Measurements from ENCODE around the gene FAM47C.
"Not testable (repeated sequence)": the region's sequence is repeated elsewhere in the genome, so short reads cannot be mapped to it uniquely, and the experiment has no call there.

FAM47C gene

GRCh38 chrX:37008182-37008581 lies at the start of gene FAM47C:
TSS of gene FAM47C (plus strand) at chrX:37008366. CDS start at chrX:37008411, 45 bp downstream.
- H3K9ac ChIP-seq (ENCODE audit: low read depth, low read length); H3K36me3 ChIP-seq (ENCODE audit: insufficient read depth, low read length); H3K4me1 ChIP-seq (ENCODE audit: insufficient read depth, low read length); H3K9me3 ChIP-seq (ENCODE audit: control insufficient read depth, insufficient read depth, low read length): not testable (repeated sequence)

- Histone ChIP-seq H3K9ac (ENCODE audit: low read depth, low read length) (no peak overlapping the region), H3K36me3 (ENCODE audit: insufficient read depth, low read length) (no peaks in the 10 kb centered on the region), H3K9me3 (ENCODE audit: control insufficient read depth, insufficient read depth, low read length) (no peaks in the 10 kb centered on the region), H3K4me1 (ENCODE audit: insufficient read depth, low read length) (no peaks in the 10 kb centered on the region; the same call in 1 of the 2 replicates)
Observed at GRCh38 chrX:36961590-36961989, 46.6 kb upstream of the FAM47C start.

- Histone ChIP-seq H3K36me3 (ENCODE audit: insufficient read depth, low read length) (no peaks in the 10 kb centered on the region), H3K9me3 (ENCODE audit: control insufficient read depth, insufficient read depth, low read length) (0 out of 2 replicates have a peak, but pooled peaks cover 4% of the 10 kb centered on the region), H3K4me1 (ENCODE audit: insufficient read depth, low read length) (no peaks in the 10 kb centered on the region), H3K9ac (ENCODE audit: low read depth, low read length) (peak overlapping the region; percentile 48; the same call in 1 of the 2 replicates)
Observed at GRCh38 chrX:36963069-36963808, 44.9 kb upstream of the FAM47C start.

- H3K9me3 ChIP-seq (ENCODE audit: control insufficient read depth, insufficient read depth, low read length) = 0 out of 2 replicates have a peak, but pooled peaks cover 4% of the 10 kb centered on the region
- H3K4me1 ChIP-seq (ENCODE audit: insufficient read depth, low read length) = no peaks in the 10 kb centered on the region
- H3K36me3 ChIP-seq (ENCODE audit: insufficient read depth, low read length) = no peaks in the 10 kb centered on the region
- H3K9ac ChIP-seq (ENCODE audit: low read depth, low read length) = peak overlapping the region; percentile 48; the same call in 1 of the 2 replicates
Observed at GRCh38 chrX:36963852-36964251, 44.3 kb upstream of the FAM47C start.

GRCh38 chrX:36973575-36973974 lies 34.6 kb upstream of the FAM47C start:
- Histone ChIP-seq H3K9me3 (ENCODE audit: control insufficient read depth, insufficient read depth, low read length) (no peaks in the 10 kb centered on the region), H3K9ac (ENCODE audit: low read depth, low read length) (no peak overlapping the region), H3K4me1 (ENCODE audit: insufficient read depth, low read length) (no peaks in the 10 kb centered on the region), H3K36me3 (ENCODE audit: insufficient read depth, low read length) (no peaks in the 10 kb centered on the region)

GRCh38 chrX:36974911-36975310 lies 33.3 kb upstream of the FAM47C start:
- Histone ChIP-seq H3K9me3 (ENCODE audit: control insufficient read depth, insufficient read depth, low read length) (no peaks in the 10 kb centered on the region), H3K4me1 (ENCODE audit: insufficient read depth, low read length) (peaks cover 6% of the 10 kb centered on the region), H3K9ac (ENCODE audit: low read depth, low read length) (no peak overlapping the region), H3K36me3 (ENCODE audit: insufficient read depth, low read length) (no peaks in the 10 kb centered on the region)

GRCh38 chrX:36978886-36979285 lies 29.3 kb upstream of the FAM47C start:
- no peaks in the 10 kb centered on the region for H3K36me3 ChIP-seq (ENCODE audit: insufficient read depth, low read length)
- peaks cover 13% of the 10 kb centered on the region for H3K4me1 ChIP-seq (ENCODE audit: insufficient read depth, low read length)
- no peaks in the 10 kb centered on the region for H3K9me3 ChIP-seq (ENCODE audit: control insufficient read depth, insufficient read depth, low read length)
- no peak overlapping the region for H3K9ac ChIP-seq (ENCODE audit: low read depth, low read length)

- H3K9ac ChIP-seq (ENCODE audit: low read depth, low read length) = no peak overlapping the region
- H3K36me3 ChIP-seq (ENCODE audit: insufficient read depth, low read length) = no peaks in the 10 kb centered on the region
- peaks cover 13% of the 10 kb centered on the region for H3K4me1 ChIP-seq (ENCODE audit: insufficient read depth, low read length)
- H3K9me3 ChIP-seq (ENCODE audit: control insufficient read depth, insufficient read depth, low read length) = no peaks in the 10 kb centered on the region
Observed at GRCh38 chrX:36983831-36984230, 24.3 kb upstream of the FAM47C start.

- not testable (repeated sequence) for H3K9me3 ChIP-seq (ENCODE audit: control insufficient read depth, insufficient read depth, low read length); H3K36me3 ChIP-seq (ENCODE audit: insufficient read depth, low read length); H3K4me1 ChIP-seq (ENCODE audit: insufficient read depth, low read length)
- peak overlapping the region; percentile 55 for H3K9ac ChIP-seq (ENCODE audit: low read depth, low read length)
Observed at GRCh38 chrX:36985416-36986209, 22.6 kb upstream of the FAM47C start.

- no peaks in the 10 kb centered on the region; the same call in 1 of the 2 replicates for H3K9me3 ChIP-seq (ENCODE audit: control insufficient read depth, insufficient read depth, low read length)
Observed at GRCh38 chrX:36986231-36986630, 21.9 kb upstream of the FAM47C start.

GRCh38 chrX:36987212-36987611 lies 21.0 kb upstream of the FAM47C start:
- not testable (repeated sequence) for H3K9ac ChIP-seq (ENCODE audit: low read depth, low read length); H3K4me1 ChIP-seq (ENCODE audit: insufficient read depth, low read length); H3K9me3 ChIP-seq (ENCODE audit: control insufficient read depth, insufficient read depth, low read length); H3K36me3 ChIP-seq (ENCODE audit: insufficient read depth, low read length)

More at GRCh38 chrX:36986231-36986630, 21.9 kb upstream of the FAM47C start:
- Histone ChIP-seq H3K36me3 (ENCODE audit: insufficient read depth, low read length) (no peaks in the 10 kb centered on the region), H3K9ac (ENCODE audit: low read depth, low read length) (peak overlapping the region; percentile 55; the same call in 1 of the 2 replicates), H3K4me1 (ENCODE audit: insufficient read depth, low read length) (peaks cover 10% of the 10 kb centered on the region)

- Histone ChIP-seq H3K9ac (ENCODE audit: low read depth, low read length) (no peak overlapping the region), H3K9me3 (ENCODE audit: control insufficient read depth, insufficient read depth, low read length) (no peaks in the 10 kb centered on the region), H3K4me1 (ENCODE audit: insufficient read depth, low read length) (peaks cover 8% of the 10 kb centered on the region; the same call in 1 of the 2 replicates), H3K36me3 (ENCODE audit: insufficient read depth, low read length) (no peaks in the 10 kb centered on the region)
Observed at GRCh38 chrX:37000140-37000539, 8.0 kb upstream of the FAM47C start.

GRCh38 chrX:37010496-37010895 lies 2.3 kb downstream of the FAM47C start:
- no peaks in the 10 kb centered on the region for H3K9me3 ChIP-seq (ENCODE audit: control insufficient read depth, insufficient read depth, low read length)
- no peaks in the 10 kb centered on the region for H3K36me3 ChIP-seq (ENCODE audit: insufficient read depth, low read length)
- H3K9ac ChIP-seq (ENCODE audit: low read depth, low read length) = no peak overlapping the region
- no peaks in the 10 kb centered on the region for H3K4me1 ChIP-seq (ENCODE audit: insufficient read depth, low read length)

GRCh38 chrX:37034260-37034659 lies 26.1 kb downstream of the FAM47C start:
- H3K36me3 ChIP-seq (ENCODE audit: insufficient read depth, low read length); H3K9ac ChIP-seq (ENCODE audit: low read depth, low read length); H3K4me1 ChIP-seq (ENCODE audit: insufficient read depth, low read length); H3K9me3 ChIP-seq (ENCODE audit: control insufficient read depth, insufficient read depth, low read length): not testable (repeated sequence)
